ENCODE data around the gene CIZ1.
"Not testable (repeated sequence)": the region's sequence is repeated elsewhere in the genome, so short reads cannot be mapped to it uniquely, and the experiment has no call there.

CIZ1 gene

GRCh38 chr9:128132139-128132538 is 59.2 kb downstream of the CIZ1 start:
- not testable (repeated sequence) for H4K12ac ChIP-seq (ENCODE audit: low read depth, low read length); H4K91ac ChIP-seq (ENCODE audit: low read depth, low read length); H3K9me3 ChIP-seq (ENCODE audit: insufficient read depth, low read depth, low read length); H3K9ac ChIP-seq (ENCODE audit: low read length); H3K27me3 ChIP-seq (ENCODE audit: insufficient read depth, low read length); H2BK120ac ChIP-seq (ENCODE audit: insufficient read depth, low read length, poor library complexity); H2BK5ac ChIP-seq (ENCODE audit: low read depth, low read length, poor library complexity); H3K14ac ChIP-seq (ENCODE audit: low read length); H3K27ac ChIP-seq (ENCODE audit: low read depth, low read length); H2BK12ac ChIP-seq (ENCODE audit: low read length); H3K18ac ChIP-seq (ENCODE audit: low read length); H4K8ac ChIP-seq (ENCODE audit: low read depth, low read length); H3K36me3 ChIP-seq (ENCODE audit: control insufficient read depth in 1 of 2, insufficient read depth in 2 of 2, low read length in 2 of 2); H3K4me1 ChIP-seq (ENCODE audit: control insufficient read depth in 1 of 2, insufficient read depth in 2 of 2, low read length in 2 of 2); H2AFZ ChIP-seq (ENCODE audit: insufficient read depth, low read length, poor library complexity); H3K23ac ChIP-seq (ENCODE audit: low read length); H3K4me2 ChIP-seq (ENCODE audit: low read length); H3K4ac ChIP-seq (ENCODE audit: low read depth, low read length); H3K4me3 ChIP-seq (ENCODE audit: low read depth, low read length); DNase-seq; H2AK5ac ChIP-seq (ENCODE audit: low read length)
- no CpG with 5 or more reads among the region's 8 CpGs for WGBS (ENCODE audit: extremely low coverage, insufficient coverage, insufficient read length)
- Histone ChIP-seq H3K79me1 (ENCODE audit: low read length) (peaks cover 14% of the 10 kb centered on the region), H3K79me2 (ENCODE audit: control insufficient read depth, insufficient read depth, low read length, poor library complexity) (peaks cover 13% of the 10 kb centered on the region)

- not testable (repeated sequence) for H2AK5ac ChIP-seq (ENCODE audit: low read length); H2AFZ ChIP-seq (ENCODE audit: insufficient read depth, low read length, poor library complexity); H3K27me3 ChIP-seq (ENCODE audit: insufficient read depth, low read length); H4K91ac ChIP-seq (ENCODE audit: low read depth, low read length); H2BK120ac ChIP-seq (ENCODE audit: insufficient read depth, low read length, poor library complexity); H4K12ac ChIP-seq (ENCODE audit: low read depth, low read length); H3K23ac ChIP-seq (ENCODE audit: low read length); H3K4ac ChIP-seq (ENCODE audit: low read depth, low read length); H2BK12ac ChIP-seq (ENCODE audit: low read length); H3K36me3 ChIP-seq (ENCODE audit: control insufficient read depth in 1 of 2, insufficient read depth in 2 of 2, low read length in 2 of 2); H3K4me1 ChIP-seq (ENCODE audit: control insufficient read depth in 1 of 2, insufficient read depth in 2 of 2, low read length in 2 of 2); H4K8ac ChIP-seq (ENCODE audit: low read depth, low read length); H3K9ac ChIP-seq (ENCODE audit: low read length); H3K4me2 ChIP-seq (ENCODE audit: low read length); H2BK5ac ChIP-seq (ENCODE audit: low read depth, low read length, poor library complexity); H3K4me3 ChIP-seq (ENCODE audit: low read depth, low read length); H3K9me3 ChIP-seq (ENCODE audit: insufficient read depth, low read depth, low read length); H3K27ac ChIP-seq (ENCODE audit: low read depth, low read length); H3K14ac ChIP-seq (ENCODE audit: low read length); DNase-seq; H3K18ac ChIP-seq (ENCODE audit: low read length)
- WGBS (ENCODE audit: extremely low coverage, insufficient coverage, insufficient read length): no CpG with 5 or more reads among the region's 8 CpGs
- Histone ChIP-seq H3K79me2 (ENCODE audit: control insufficient read depth, insufficient read depth, low read length, poor library complexity) (peaks cover 14% of the 10 kb centered on the region), H3K79me1 (ENCODE audit: low read length) (peaks cover 16% of the 10 kb centered on the region)
Observed at GRCh38 chr9:128131346-128131745, 60.0 kb downstream of the CIZ1 start.

- not testable (repeated sequence) for H4K91ac ChIP-seq (ENCODE audit: low read depth, low read length); H3K4ac ChIP-seq (ENCODE audit: low read depth, low read length); H3K36me3 ChIP-seq (ENCODE audit: control insufficient read depth in 1 of 2, insufficient read depth in 2 of 2, low read length in 2 of 2); H4K8ac ChIP-seq (ENCODE audit: low read depth, low read length); H2AFZ ChIP-seq (ENCODE audit: insufficient read depth, low read length, poor library complexity); DNase-seq; H3K23ac ChIP-seq (ENCODE audit: low read length); H3K4me3 ChIP-seq (ENCODE audit: low read depth, low read length); H3K9ac ChIP-seq (ENCODE audit: low read length); H3K27me3 ChIP-seq (ENCODE audit: insufficient read depth, low read length); H3K9me3 ChIP-seq (ENCODE audit: insufficient read depth, low read depth, low read length); H2BK12ac ChIP-seq (ENCODE audit: low read length); H2BK120ac ChIP-seq (ENCODE audit: insufficient read depth, low read length, poor library complexity); H3K18ac ChIP-seq (ENCODE audit: low read length); H3K14ac ChIP-seq (ENCODE audit: low read length); H4K12ac ChIP-seq (ENCODE audit: low read depth, low read length); H3K4me2 ChIP-seq (ENCODE audit: low read length); H3K27ac ChIP-seq (ENCODE audit: low read depth, low read length); H2AK5ac ChIP-seq (ENCODE audit: low read length); H2BK5ac ChIP-seq (ENCODE audit: low read depth, low read length, poor library complexity)
- H3K79me2 ChIP-seq (ENCODE audit: control insufficient read depth, insufficient read depth, low read length, poor library complexity): peaks cover 14% of the 10 kb centered on the region
- H3K4me1 ChIP-seq (ENCODE audit: control insufficient read depth in 1 of 2, insufficient read depth in 2 of 2, low read length in 2 of 2): peaks cover 5 to 12% of the 10 kb centered on the region in 2 experiments
- no CpG with 5 or more reads among the region's 7 CpGs for WGBS (ENCODE audit: extremely low coverage, insufficient coverage, insufficient read length)
- peaks cover 16% of the 10 kb centered on the region for H3K79me1 ChIP-seq (ENCODE audit: low read length)
Observed at GRCh38 chr9:128130651-128131050, 60.7 kb downstream of the CIZ1 start.

GRCh38 chr9:128129976-128130590 is 61.3 kb downstream of the CIZ1 start:
- not testable (repeated sequence) for H3K4me2 ChIP-seq (ENCODE audit: low read length); H2AFZ ChIP-seq (ENCODE audit: insufficient read depth, low read length, poor library complexity); H3K27ac ChIP-seq (ENCODE audit: low read depth, low read length); H2BK12ac ChIP-seq (ENCODE audit: low read length); H2BK120ac ChIP-seq (ENCODE audit: insufficient read depth, low read length, poor library complexity); H4K8ac ChIP-seq (ENCODE audit: low read depth, low read length); H4K91ac ChIP-seq (ENCODE audit: low read depth, low read length); H3K4me3 ChIP-seq (ENCODE audit: low read depth, low read length); H3K36me3 ChIP-seq (ENCODE audit: control insufficient read depth in 1 of 2, insufficient read depth in 2 of 2, low read length in 2 of 2); H4K12ac ChIP-seq (ENCODE audit: low read depth, low read length); DNase-seq; H3K9ac ChIP-seq (ENCODE audit: low read length); H2AK5ac ChIP-seq (ENCODE audit: low read length); H3K14ac ChIP-seq (ENCODE audit: low read length); H3K27me3 ChIP-seq (ENCODE audit: insufficient read depth, low read length); H3K4ac ChIP-seq (ENCODE audit: low read depth, low read length); H2BK5ac ChIP-seq (ENCODE audit: low read depth, low read length, poor library complexity); H3K18ac ChIP-seq (ENCODE audit: low read length); H3K9me3 ChIP-seq (ENCODE audit: insufficient read depth, low read depth, low read length); H3K23ac ChIP-seq (ENCODE audit: low read length)
- Histone ChIP-seq H3K4me1 (ENCODE audit: control insufficient read depth in 1 of 2, insufficient read depth in 2 of 2, low read length in 2 of 2) (peaks cover 5 to 13% of the 10 kb centered on the region in 2 experiments), H3K79me1 (ENCODE audit: low read length) (peaks cover 16% of the 10 kb centered on the region), H3K79me2 (ENCODE audit: control insufficient read depth, insufficient read depth, low read length, poor library complexity) (peaks cover 14% of the 10 kb centered on the region)
- WGBS (ENCODE audit: extremely low coverage, insufficient coverage, insufficient read length): no CpG with 5 or more reads among the region's 12 CpGs
